Measurements from ENCODE around the gene MAPK8IP2. TPM values are rescaled to one million over a fixed set of nuclear protein-coding genes. Genes with fewer than 3 reads are reported as not detected.

MAPK8IP2 gene
- polyA plus RNA-seq, 1 of the 3 experiments (the other 2 are of a cell fraction), result 2.7 TPM

DNA sequence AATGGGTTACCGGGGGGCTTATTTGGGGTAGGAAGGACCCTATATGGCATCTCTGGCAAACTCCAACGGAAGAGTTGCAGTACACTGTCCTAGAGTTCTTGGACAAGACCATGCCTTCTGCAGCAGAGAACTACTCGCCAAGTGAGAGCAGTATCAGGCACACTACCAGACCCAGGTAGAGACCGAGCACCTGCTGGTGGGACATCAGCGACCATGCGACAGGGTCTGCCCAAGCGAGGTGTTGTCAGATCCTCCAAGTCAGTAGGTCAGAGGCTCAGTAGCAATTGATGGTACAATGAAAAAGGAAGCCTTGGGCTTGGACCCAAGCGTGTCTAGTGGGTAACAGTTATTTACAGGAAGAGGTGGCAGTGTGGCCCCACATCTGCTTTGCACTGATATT, 14.8 kb upstream of the MAPK8IP2 start:
- no peaks in the 10 kb centered on the region for H3K36me3 ChIP-seq (replicated peaks in 1 of 2; ENCODE audit: control insufficient read depth in 1 of 2, insufficient read depth in 2 of 2, low read length in 1 of 2)
- no peak for TF ChIP-seq FOXJ3 (CRISPR knock-in tag; IDR thresholded peaks at IDR 0.05)
- no peak overlapping the region for H2AFZ ChIP-seq (ENCODE audit: low read depth)
- H3K9ac ChIP-seq, result no peak overlapping the region
- CTCF ChIA-PET, result interaction anchor here (1.1 to 2.9 kb wide), 2 partner anchors 35 to 259 kb away, joined by 3 to 13 read pairs; no protein-coding TSS in a partner anchor
- no peak overlapping the region for H3K27ac ChIP-seq (ENCODE audit: low read depth in 2 of 2, low read length in 1 of 2)
- H3K79me2 ChIP-seq (ENCODE audit: insufficient read depth), result peaks cover 24% of the 10 kb centered on the region; the same call in 1 of the 2 replicates
- no peak overlapping the region for H3K4me2 ChIP-seq
- no peaks in the 10 kb centered on the region for H3K27me3 ChIP-seq (ENCODE audit: insufficient read depth)
- no peak for DNase-seq
- H3K4me1 ChIP-seq (ENCODE audit: control insufficient read depth in 1 of 2, insufficient read depth in 2 of 2, low read depth in 1 of 2, low read length in 1 of 2), result peaks cover 0 to 14% of the 10 kb centered on the region in 2 experiments; a peak in 1 of 4 replicates
- H3K4me3 ChIP-seq (ENCODE audit: low read depth in 2 of 2, low read length in 1 of 2), result no peak overlapping the region
- no peaks in the 10 kb centered on the region for H3F3A ChIP-seq (replicated peaks; ENCODE audit: insufficient read depth)
- no peaks in the 10 kb centered on the region for H3K9me2 ChIP-seq
- H4K20me1 ChIP-seq (ENCODE audit: insufficient read depth), result no peaks in the 10 kb centered on the region
- WGBS (ENCODE audit: low lambda C conversion rate), result 98% methylated on average over 6 of the region's 8 CpGs
- no peaks in the 10 kb centered on the region for H3K9me3 ChIP-seq
- POLR2A ChIA-PET, result interaction anchor here (0.6 kb wide), 1 partner anchor 271 kb away, joined by 3 read pairs; no protein-coding TSS in a partner anchor

DNA sequence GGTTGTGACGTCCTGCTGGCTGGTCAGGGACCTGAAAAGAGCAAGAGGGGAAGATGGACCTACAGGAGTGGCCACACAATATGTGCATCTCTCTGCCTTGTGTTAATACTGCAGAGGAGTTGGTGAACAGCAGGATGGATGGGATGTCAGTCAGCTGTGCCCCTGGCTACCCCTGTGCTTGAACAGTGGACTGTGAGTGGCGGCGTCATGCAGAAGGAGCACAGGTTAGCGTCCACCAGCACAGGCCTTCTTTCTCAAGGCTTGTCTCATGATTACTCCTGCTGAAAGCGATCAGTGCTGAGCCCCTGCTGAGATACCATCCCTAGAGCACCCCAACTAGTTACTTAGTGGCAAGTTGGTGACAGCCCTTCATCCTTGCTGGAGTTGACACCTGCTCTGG, 14.2 kb upstream of the MAPK8IP2 start:
- POLR2A ChIA-PET, result no interaction called here
- no peak for DNase-seq

GRCh38 chr22:50587407-50587806, 13.2 kb upstream of the MAPK8IP2 start:
- Histone ChIP-seq H4K20me1 (ENCODE audit: insufficient read depth) (no peaks in the 10 kb centered on the region), H3F3A (replicated peaks; ENCODE audit: insufficient read depth) (no peaks in the 10 kb centered on the region), H2AFZ (ENCODE audit: low read depth) (no peak overlapping the region), H3K27me3 (ENCODE audit: insufficient read depth) (no peaks in the 10 kb centered on the region), H3K27ac (ENCODE audit: low read depth in 2 of 2, low read length in 1 of 2) (no peak overlapping the region), H3K9ac (no peak overlapping the region), H3K9me2 (no peaks in the 10 kb centered on the region), H3K9me3 (no peaks in the 10 kb centered on the region), H3K4me1 (ENCODE audit: control insufficient read depth in 1 of 2, insufficient read depth in 2 of 2, low read depth in 1 of 2, low read length in 1 of 2) (peaks cover 0 to 6% of the 10 kb centered on the region in 2 experiments; a peak in 1 of 4 replicates), H3K36me3 (replicated peaks in 1 of 2; ENCODE audit: control insufficient read depth in 1 of 2, insufficient read depth in 2 of 2, low read length in 1 of 2) (no peaks in the 10 kb centered on the region), H3K4me2 (no peak overlapping the region), H3K4me3 (ENCODE audit: low read depth in 2 of 2, low read length in 1 of 2) (no peak overlapping the region), H3K79me2 (ENCODE audit: insufficient read depth) (peaks cover 8% of the 10 kb centered on the region; the same call in 1 of the 2 replicates)
- POLR2A ChIA-PET, result no interaction called here
- DNase-seq, result no peak
- TF ChIP-seq GABPA (IDR thresholded peaks at IDR 0.05; ENCODE audit: low read depth) (no peak), CTCF (IDR thresholded peaks at IDR 0.05) (no peak), RFX5 (IDR thresholded peaks at IDR 0.05; ENCODE audit: low read length) (no peak), ZBTB33 (IDR thresholded peaks at IDR 0.05; ENCODE audit: borderline replicate concordance, low read depth) (no peak), JUND (IDR thresholded peaks at IDR 0.05) (no peak), FOXJ3 (CRISPR knock-in tag; IDR thresholded peaks at IDR 0.05) (no peak), RXRA (IDR thresholded peaks at IDR 0.05; ENCODE audit: borderline replicate concordance, low read depth) (no peak), YY1 (IDR thresholded peaks at IDR 0.05; ENCODE audit: low read depth) (no peak), TEAD4 (IDR thresholded peaks at IDR 0.05; ENCODE audit: borderline replicate concordance, insufficient read depth) (no peak), FOXM1 (IDR thresholded peaks at IDR 0.05; ENCODE audit: low read depth) (no peak)
- TF ChIP-seq, protein P1, sequence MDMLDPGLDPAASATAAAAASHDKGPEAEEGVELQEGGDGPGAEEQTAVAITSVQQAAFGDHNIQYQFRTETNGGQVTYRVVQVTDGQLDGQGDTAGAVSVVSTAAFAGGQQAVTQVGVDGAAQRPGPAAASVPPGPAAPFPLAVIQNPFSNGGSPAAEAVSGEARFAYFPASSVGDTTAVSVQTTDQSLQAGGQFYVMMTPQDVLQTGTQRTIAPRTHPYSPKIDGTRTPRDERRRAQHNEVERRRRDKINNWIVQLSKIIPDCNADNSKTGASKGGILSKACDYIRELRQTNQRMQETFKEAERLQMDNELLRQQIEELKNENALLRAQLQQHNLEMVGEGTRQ (IDR thresholded peaks at IDR 0.05; ENCODE audit: borderline replicate concordance, low read depth, low read length), result no peak
- TF ChIP-seq, protein P2, sequence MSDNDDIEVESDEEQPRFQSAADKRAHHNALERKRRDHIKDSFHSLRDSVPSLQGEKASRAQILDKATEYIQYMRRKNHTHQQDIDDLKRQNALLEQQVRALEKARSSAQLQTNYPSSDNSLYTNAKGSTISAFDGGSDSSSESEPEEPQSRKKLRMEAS (IDR thresholded peaks at IDR 0.05; ENCODE audit: low read depth), result no peak
- TF ChIP-seq, protein P3, sequence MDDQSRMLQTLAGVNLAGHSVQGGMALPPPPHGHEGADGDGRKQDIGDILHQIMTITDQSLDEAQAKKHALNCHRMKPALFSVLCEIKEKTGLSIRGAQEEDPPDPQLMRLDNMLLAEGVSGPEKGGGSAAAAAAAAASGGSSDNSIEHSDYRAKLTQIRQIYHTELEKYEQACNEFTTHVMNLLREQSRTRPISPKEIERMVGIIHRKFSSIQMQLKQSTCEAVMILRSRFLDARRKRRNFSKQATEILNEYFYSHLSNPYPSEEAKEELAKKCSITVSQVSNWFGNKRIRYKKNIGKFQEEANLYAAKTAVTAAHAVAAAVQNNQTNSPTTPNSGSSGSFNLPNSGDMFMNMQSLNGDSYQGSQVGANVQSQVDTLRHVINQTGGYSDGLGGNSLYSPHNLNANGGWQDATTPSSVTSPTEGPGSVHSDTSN (IDR thresholded peaks at IDR 0.05), result no peak
- WGBS (ENCODE audit: low lambda C conversion rate), result 97% methylated on average over 5 of the region's 5 CpGs
- CTCF ChIA-PET, result interaction anchor here (1.2 to 2.9 kb wide), 2 partner anchors 24 to 33 kb away, joined by 3 to 13 read pairs; no protein-coding TSS in a partner anchor

More for the DNA sequence above, 14.2 kb upstream of the MAPK8IP2 start:
- no peaks in the 10 kb centered on the region for H3K9me3 ChIP-seq
- H3K4me1 ChIP-seq (ENCODE audit: control insufficient read depth in 1 of 2, insufficient read depth in 2 of 2, low read depth in 1 of 2, low read length in 1 of 2), result peaks cover 0 to 10% of the 10 kb centered on the region in 2 experiments; a peak in 1 of 4 replicates
- WGBS (ENCODE audit: low lambda C conversion rate), result 86% methylated on average over 1 of the region's 5 CpGs
- no peaks in the 10 kb centered on the region for H3F3A ChIP-seq (replicated peaks; ENCODE audit: insufficient read depth)
- peaks cover 18% of the 10 kb centered on the region; the same call in 1 of the 2 replicates for H3K79me2 ChIP-seq (ENCODE audit: insufficient read depth)
- H4K20me1 ChIP-seq (ENCODE audit: insufficient read depth), result no peaks in the 10 kb centered on the region
- CTCF ChIA-PET, result interaction anchor here (1.2 to 2.9 kb wide), 2 partner anchors 23 to 34 kb away, joined by 3 to 13 read pairs; no protein-coding TSS in a partner anchor
- H3K9me2 ChIP-seq, result no peaks in the 10 kb centered on the region
- H3K9ac ChIP-seq, result no peak overlapping the region
- H3K27me3 ChIP-seq (ENCODE audit: insufficient read depth), result no peaks in the 10 kb centered on the region
- H2AFZ ChIP-seq (ENCODE audit: low read depth), result no peak overlapping the region
- no peak overlapping the region for H3K4me3 ChIP-seq (ENCODE audit: low read depth in 2 of 2, low read length in 1 of 2)
- no peak overlapping the region for H3K27ac ChIP-seq (ENCODE audit: low read depth in 2 of 2, low read length in 1 of 2)
- no peak for TF ChIP-seq RCOR1 (IDR thresholded peaks at IDR 0.05; ENCODE audit: low read length)
- H3K4me2 ChIP-seq, result no peak overlapping the region
- no peaks in the 10 kb centered on the region for H3K36me3 ChIP-seq (replicated peaks in 1 of 2; ENCODE audit: control insufficient read depth in 1 of 2, insufficient read depth in 2 of 2, low read length in 1 of 2)
